GM23338 (cell line): Measurements from ENCODE around the gene SETD1B.

Experiments used
- CTCF ChIP-seq, 2 experiments: fragments of 200-600 bp in 1 of 2; sonication (generic) in 1 of 2; conservative IDR thresholded peaks; 2 replicates each; pipeline versions ENCODE4 v1.5.1 to v1.6.1; 2016 to 2017; ENCODE audit warnings: antibody characterized with exemption in 2 of 2, low read depth in 2 of 2, mild to moderate bottlenecking in 2 of 2, moderate library complexity in 1 of 2
- POLR2AphosphoS5 ChIP-seq: IDR thresholded peaks from 2 replicates; pipeline ENCODE4 v1.6.1; 2016; ENCODE audit warnings: antibody characterized with exemption, low read depth

- TF ChIP-seq CTCF (conservative IDR thresholded peaks at IDR 0.05; ENCODE audit: low read depth in 2 of 2) (0 out of 4 replicates have a peak, but pooled peaks of 1 of the 2 experiments have one; percentile 18), POLR2AphosphoS5 (no peak)
These were observed 45.9 kb downstream of the SETD1B start for GRCh38 chr12:121849665-121850064.
